GM21786 (cell line): ENCODE data around the gene PTPN13.

Experiments used
- ATAC-seq: cut with Tn5 transposase; IDR thresholded peaks from one replicate; pipeline ENCODE4 v1.9.1; 2021; ENCODE audit not compliant: unreplicated experiment

The PTPN13 gene

GRCh38 chr4:86593688-86594558 lies at the start of gene PTPN13:
Gene PTPN13, plus strand, starts transcription at chr4:86594315. Its CDS starts 40,942 bp downstream, at chr4:86635257.
- peak; percentile 96 for ATAC-seq

GRCh38 chr4:86547140-86547539 lies 47.0 kb upstream of the PTPN13 start:
- ATAC-seq = no peak

GRCh38 chr4:86549163-86549788 lies 44.8 kb upstream of the PTPN13 start:
- ATAC-seq = no peak

- ATAC-seq = no peak
Measured at GRCh38 chr4:86551387-86551786, 42.7 kb upstream of the PTPN13 start.

- no peak for ATAC-seq
Measured at GRCh38 chr4:86554646-86555045, 39.5 kb upstream of the PTPN13 start.

GRCh38 chr4:86556791-86557415 lies 37.2 kb upstream of the PTPN13 start:
- ATAC-seq = no peak

GRCh38 chr4:86557526-86557925 lies 36.6 kb upstream of the PTPN13 start:
- peak; percentile 93 for ATAC-seq

- no peak for ATAC-seq
Measured at GRCh38 chr4:86558258-86558657, 35.9 kb upstream of the PTPN13 start.

- ATAC-seq = no peak
Measured at GRCh38 chr4:86558797-86559196, 35.3 kb upstream of the PTPN13 start.

GRCh38 chr4:86560447-86560846 lies 33.7 kb upstream of the PTPN13 start:
- no peak for ATAC-seq

GRCh38 chr4:86561256-86561655 lies 32.9 kb upstream of the PTPN13 start:
- no peak for ATAC-seq

- ATAC-seq = no peak
Measured at GRCh38 chr4:86563416-86563815, 30.7 kb upstream of the PTPN13 start.

GRCh38 chr4:86564795-86565194 lies 29.3 kb upstream of the PTPN13 start:
- no peak for ATAC-seq

GRCh38 chr4:86565651-86566050 lies 28.5 kb upstream of the PTPN13 start:
- no peak for ATAC-seq

GRCh38 chr4:86569103-86569870 lies 24.8 kb upstream of the PTPN13 start:
- peak; percentile 55 for ATAC-seq

GRCh38 chr4:86579941-86580340 lies 14.2 kb upstream of the PTPN13 start:
- no peak for ATAC-seq

- ATAC-seq = no peak
Measured at GRCh38 chr4:86582410-86582809, 11.7 kb upstream of the PTPN13 start.

- no peak for ATAC-seq
Measured at GRCh38 chr4:86586160-86586572, 7.9 kb upstream of the PTPN13 start.

GRCh38 chr4:86586626-86587380 lies 7.3 kb upstream of the PTPN13 start:
- no peak for ATAC-seq

GRCh38 chr4:86587381-86588140 lies 6.6 kb upstream of the PTPN13 start:
- no peak for ATAC-seq
